Right lobe of liver (tissue), 4 donors: ENCODE measurements around the gene DNER.

Source experiments
- CTCF ChIP-seq, 4 donors: fragments of 200-600 bp in 3 of 4; fragments of 450-650 bp in 1 of 4; IDR thresholded peaks; one replicate each; pipeline versions ENCODE4 v1.5.1 to v1.8.0; 2016 to 2022; ENCODE audit warnings: antibody characterized with exemption in 4 of 4, mild to moderate bottlenecking in 2 of 4
- POLR2A ChIP-seq: fragments of 450-650 bp; IDR thresholded peaks from one replicate; pipeline ENCODE4 v1.6.1; 2017; ENCODE audit warnings: antibody characterized with exemption, mild to moderate bottlenecking
- donor health status: DM: no; HTN: no; CAD: no.
- donor health status: DM: no; HTN: no; CAD: no.
- donor health status: DM: no; HTN: yes; CAD: no.

GRCh38 chr2:229409751-229410181 is 304.6 kb downstream of the DNER start:
- TF ChIP-seq POLR2A (no peak), CTCF (IDR thresholded peaks at IDR 0.05) (no peak)
